ENCODE data around the gene SLC22A5. TPM values are rescaled to one million over a fixed set of nuclear protein-coding genes. Genes with fewer than 3 reads are reported as not detected.
"Not testable (repeated sequence)": the region's sequence is repeated elsewhere in the genome, so short reads cannot be mapped to it uniquely, and the experiment has no call there.

The SLC22A5 gene
- total RNA-seq, 4 donors from 2014 or later: 34.6 to 129 (median 67.8) TPM

DNA sequence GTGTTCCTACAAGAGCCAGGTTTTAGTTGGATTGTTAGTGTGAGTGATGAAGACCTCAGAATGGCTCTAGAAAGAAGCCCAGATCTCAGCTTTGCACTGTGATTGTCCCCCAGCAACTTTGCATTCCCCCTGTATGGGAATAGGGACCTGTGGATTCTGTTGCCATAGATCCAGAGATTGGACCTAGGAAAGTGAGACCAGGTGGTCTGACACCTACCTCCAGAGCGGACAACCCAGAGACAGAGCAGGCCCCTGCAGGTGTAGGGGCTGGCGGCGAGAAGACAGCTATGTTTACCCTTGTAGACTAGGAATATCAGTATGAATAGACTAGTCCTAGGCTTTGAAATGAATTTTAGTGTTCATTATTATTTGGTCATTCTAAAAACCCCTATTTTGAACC lies 67.4 kb downstream of the SLC22A5 start:
- intact Hi-C loops (cut with DNase I; ENCODE audit: low total_unique reads) (no loop called here), in situ Hi-C loops (cut with MboI; ENCODE audit: low pct_ligation_motif_present in 1 of 4, low pct_unique_long_range_greater_than_20kb in 1 of 4, low sequenced_read_pairs in 3 of 4) (no loop called here)
- WGBS, 2 donors (ENCODE audit: low coverage in 1 of 2): 82% methylated on average over 3 of the region's 3 CpGs; no CpG with 5 or more reads in 1 of the 2 donors
- TF ChIP-seq POLR2A (IDR thresholded peaks at IDR 0.05): no peak
- TF ChIP-seq, protein P1, sequence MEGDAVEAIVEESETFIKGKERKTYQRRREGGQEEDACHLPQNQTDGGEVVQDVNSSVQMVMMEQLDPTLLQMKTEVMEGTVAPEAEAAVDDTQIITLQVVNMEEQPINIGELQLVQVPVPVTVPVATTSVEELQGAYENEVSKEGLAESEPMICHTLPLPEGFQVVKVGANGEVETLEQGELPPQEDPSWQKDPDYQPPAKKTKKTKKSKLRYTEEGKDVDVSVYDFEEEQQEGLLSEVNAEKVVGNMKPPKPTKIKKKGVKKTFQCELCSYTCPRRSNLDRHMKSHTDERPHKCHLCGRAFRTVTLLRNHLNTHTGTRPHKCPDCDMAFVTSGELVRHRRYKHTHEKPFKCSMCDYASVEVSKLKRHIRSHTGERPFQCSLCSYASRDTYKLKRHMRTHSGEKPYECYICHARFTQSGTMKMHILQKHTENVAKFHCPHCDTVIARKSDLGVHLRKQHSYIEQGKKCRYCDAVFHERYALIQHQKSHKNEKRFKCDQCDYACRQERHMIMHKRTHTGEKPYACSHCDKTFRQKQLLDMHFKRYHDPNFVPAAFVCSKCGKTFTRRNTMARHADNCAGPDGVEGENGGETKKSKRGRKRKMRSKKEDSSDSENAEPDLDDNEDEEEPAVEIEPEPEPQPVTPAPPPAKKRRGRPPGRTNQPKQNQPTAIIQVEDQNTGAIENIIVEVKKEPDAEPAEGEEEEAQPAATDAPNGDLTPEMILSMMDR (IDR thresholded peaks at IDR 0.05): no peak
- no peak for TF ChIP-seq EP300 (IDR thresholded peaks at IDR 0.05; ENCODE audit: low read depth)
- no peak for TF ChIP-seq POLR2AphosphoS5 (IDR thresholded peaks at IDR 0.05)
- H3K36me3 ChIP-seq: no peaks in the 10 kb centered on the region
- no peaks in the 10 kb centered on the region for H3K9me3 ChIP-seq
- no peaks in the 10 kb centered on the region for H3K27me3 ChIP-seq
- DNase-seq: no peak
- H3K27ac ChIP-seq: peak overlapping the region; percentile 70 to 96 (median 82)
- peaks cover 50 to 85% (median 68%) of the 10 kb centered on the region in 4 donors for H3K4me1 ChIP-seq
- H3K4me3 ChIP-seq: no peak overlapping the region

DNA sequence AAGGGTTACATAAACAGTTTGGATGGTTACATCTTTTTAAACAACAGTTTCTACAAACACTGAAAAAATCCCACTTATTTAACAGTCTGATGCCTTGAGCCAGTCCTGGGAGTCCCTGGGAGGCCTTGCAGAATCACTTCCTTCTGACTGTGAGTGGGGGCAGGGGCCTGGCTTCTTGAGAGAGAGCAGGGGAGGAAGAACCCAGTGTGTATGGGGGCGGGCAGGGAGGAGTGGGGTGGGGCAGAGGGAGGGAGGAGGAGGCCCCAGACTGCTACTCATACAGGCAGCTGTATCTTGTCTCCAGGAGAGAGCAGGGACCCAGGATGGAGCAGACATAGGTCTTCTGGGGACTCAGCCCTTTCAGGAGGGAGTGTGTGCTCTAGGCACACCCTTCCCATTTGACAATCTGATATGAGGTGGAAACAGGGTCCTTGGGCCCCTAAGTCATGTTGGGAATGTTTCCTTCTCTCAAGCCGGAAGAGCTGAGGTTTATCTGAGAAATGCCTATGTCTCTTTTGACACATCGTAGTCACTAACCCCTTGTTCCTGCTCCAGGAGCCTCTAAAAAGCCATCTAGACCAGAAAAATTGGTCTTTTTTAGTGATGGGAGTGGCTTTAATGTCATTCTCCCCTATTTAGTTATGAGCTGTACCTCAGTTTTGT lies 68.2 kb downstream of the SLC22A5 start:
- 41 to 50% methylated on average over 1 to 3 of the region's 3 CpGs for WGBS, 2 donors (ENCODE audit: low coverage in 1 of 2)
- TF ChIP-seq, protein P1 (IDR thresholded peaks at IDR 0.05): no peak
- TF ChIP-seq EP300 (IDR thresholded peaks at IDR 0.05; ENCODE audit: low read depth): no peak
- peak; percentile 6 to 34 (median 26) for TF ChIP-seq POLR2AphosphoS5 (IDR thresholded peaks at IDR 0.05)
- Histone ChIP-seq H3K27ac (peak overlapping the region; percentile 70 to 96 (median 82)), H3K4me3 (no peak overlapping the region), H3K27me3 (no peaks in the 10 kb centered on the region), H3K36me3 (no peaks in the 10 kb centered on the region), H3K9me3 (no peaks in the 10 kb centered on the region), H3K4me1 (peaks cover 46 to 77% (median 64%) of the 10 kb centered on the region in 4 donors)
- intact Hi-C loops (cut with DNase I; ENCODE audit: low total_unique reads) (no loop called here), in situ Hi-C loops (cut with MboI; ENCODE audit: low pct_ligation_motif_present in 1 of 4, low pct_unique_long_range_greater_than_20kb in 1 of 4, low sequenced_read_pairs in 3 of 4) (no loop called here)
- peak; percentile 84 for DNase-seq

DNA sequence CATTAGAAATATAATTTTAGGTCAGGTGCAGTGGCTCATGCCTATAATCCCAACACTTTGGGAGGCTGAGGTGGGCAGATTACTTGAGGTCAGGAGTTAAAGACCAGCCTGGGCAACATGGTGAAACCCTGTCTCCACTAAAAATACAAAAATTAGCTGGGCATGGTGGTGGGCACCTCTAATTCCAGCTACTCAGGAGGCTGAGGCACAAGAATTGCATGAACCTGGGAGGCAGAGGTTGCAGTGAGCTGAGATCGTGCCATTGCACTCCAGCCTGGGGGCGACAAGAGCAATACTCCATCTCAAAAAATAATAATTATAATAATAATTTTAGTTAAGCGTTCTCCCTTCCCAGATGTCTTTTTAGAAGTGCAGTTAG lies 68.7 kb downstream of the SLC22A5 start:
- H3K9me3 ChIP-seq; H3K4me3 ChIP-seq; intact Hi-C loops (cut with DNase I; ENCODE audit: low total_unique reads); in situ Hi-C loops (cut with MboI; ENCODE audit: low pct_ligation_motif_present in 1 of 4, low pct_unique_long_range_greater_than_20kb in 1 of 4, low sequenced_read_pairs in 3 of 4); H3K36me3 ChIP-seq; H3K27me3 ChIP-seq; DNase-seq: not testable (repeated sequence)
- H3K27ac ChIP-seq: peak overlapping the region; percentile 70 to 96 (median 82)
- peaks cover 46 to 71% (median 62%) of the 10 kb centered on the region in 4 donors for H3K4me1 ChIP-seq
- 96 to 100% methylated on average over 1 to 3 of the region's 3 CpGs for WGBS, 2 donors (ENCODE audit: low coverage in 1 of 2)

DNA sequence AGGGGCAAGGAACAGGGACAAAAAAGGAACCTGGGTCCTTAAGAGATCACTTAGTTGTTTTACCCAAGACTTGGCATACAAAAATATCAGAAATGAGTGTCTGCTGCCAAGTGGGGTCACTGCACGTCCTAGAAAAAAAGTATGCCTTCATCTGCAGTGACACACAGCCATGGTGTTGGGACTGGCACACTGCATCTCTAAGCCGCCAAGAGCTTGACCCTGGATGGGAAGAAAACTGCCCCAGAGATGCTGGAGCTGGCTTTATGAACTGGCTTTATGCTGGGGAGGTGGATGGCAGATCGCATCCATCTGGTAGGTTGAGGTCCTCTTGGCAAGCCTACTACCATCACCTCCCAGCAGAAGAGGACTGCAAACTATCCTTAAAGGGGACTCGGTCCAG lies 69.4 kb downstream of the SLC22A5 start:
- H3K4me3 ChIP-seq: no peak overlapping the region
- H3K36me3 ChIP-seq: no peaks in the 10 kb centered on the region
- intact Hi-C loops (cut with DNase I; ENCODE audit: low total_unique reads) (no loop called here), in situ Hi-C loops (cut with MboI; ENCODE audit: low pct_ligation_motif_present in 1 of 4, low pct_unique_long_range_greater_than_20kb in 1 of 4, low sequenced_read_pairs in 3 of 4) (no loop called here)
- H3K27me3 ChIP-seq: no peaks in the 10 kb centered on the region
- WGBS, 2 donors (ENCODE audit: low coverage in 1 of 2): 71 to 94% methylated on average over 2 to 4 of the region's 4 CpGs
- H3K9me3 ChIP-seq: no peaks in the 10 kb centered on the region
- peaks cover 43 to 67% (median 57%) of the 10 kb centered on the region in 4 donors for H3K4me1 ChIP-seq
- DNase-seq: no peak
- TF ChIP-seq POLR2A (IDR thresholded peaks at IDR 0.05): no peak
- TF ChIP-seq EP300 (IDR thresholded peaks at IDR 0.05; ENCODE audit: low read depth): no peak
- no peak for TF ChIP-seq POLR2AphosphoS5 (IDR thresholded peaks at IDR 0.05)
- TF ChIP-seq, protein P1 (IDR thresholded peaks at IDR 0.05): no peak
- H3K27ac ChIP-seq: peak overlapping the region; percentile 70 to 96 (median 82)
